Central memory CD4-positive, alpha-beta T cell (primary cell): ENCODE measurements around the gene DOK6.

Source experiments
- DNase-seq: peaks from one replicate; pipeline ENCODE4 v3.0.0; 2022

The DOK6 gene

DNA sequence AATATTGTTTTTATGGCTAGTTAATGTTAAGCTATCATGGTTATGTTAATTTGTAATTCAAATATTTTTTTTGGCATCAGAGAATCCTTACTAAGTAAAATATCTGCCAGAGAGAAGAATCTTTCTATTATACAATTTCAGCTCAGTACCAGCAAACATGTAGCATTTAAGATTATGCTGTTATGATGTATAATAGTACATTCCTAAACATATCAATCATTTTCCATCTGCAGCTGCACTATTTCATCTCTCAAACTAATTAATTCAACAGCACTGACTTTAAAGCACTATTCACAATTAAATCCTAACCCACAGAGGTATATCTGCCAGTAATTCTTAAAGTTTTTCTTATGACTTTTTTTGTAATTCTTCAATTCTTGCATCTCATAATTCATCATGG is 296.4 kb downstream of the DOK6 start:
- DNase-seq, result no peak

DNA sequence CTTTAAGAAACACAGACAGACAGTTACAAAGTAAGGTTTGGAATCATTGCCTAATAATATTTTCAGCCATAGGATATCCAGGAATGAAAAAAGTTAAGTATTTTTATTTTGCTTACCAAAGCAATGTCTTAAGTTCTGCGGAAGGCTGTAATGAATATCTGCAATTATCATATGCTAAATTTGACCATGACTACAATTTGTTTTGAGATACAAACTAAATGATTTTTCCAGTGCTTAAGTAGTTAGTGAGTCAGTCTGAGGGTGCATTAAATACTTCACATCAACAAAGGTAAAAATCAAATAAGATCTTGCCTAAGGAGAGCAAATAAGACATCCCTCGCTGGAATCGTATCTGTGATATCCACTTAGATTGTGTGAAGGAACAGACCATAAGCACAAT is 297.0 kb downstream of the DOK6 start:
- no peak for DNase-seq

DNA sequence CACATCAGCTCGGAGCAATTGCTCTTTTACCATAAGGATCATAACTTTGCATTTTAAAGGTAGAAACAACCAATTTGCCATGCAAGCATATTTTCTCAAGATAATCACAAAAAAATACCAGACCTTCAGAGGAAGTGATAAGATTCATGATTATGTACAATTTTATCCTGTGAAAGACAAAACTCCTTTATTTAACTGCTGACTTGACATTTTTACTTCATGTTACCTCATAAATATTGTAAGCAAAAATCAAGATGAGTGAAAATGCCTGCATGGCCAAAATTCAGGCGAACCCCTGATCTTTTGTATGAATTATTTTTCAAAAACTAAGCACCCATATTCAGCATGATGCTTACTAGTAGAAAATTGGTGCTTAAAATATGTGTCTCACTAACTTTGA is 300.6 kb downstream of the DOK6 start:
- DNase-seq, result no peak

GRCh38 chr18:69703461-69703860 is 302.8 kb downstream of the DOK6 start:
- DNase-seq, result no peak

DNA sequence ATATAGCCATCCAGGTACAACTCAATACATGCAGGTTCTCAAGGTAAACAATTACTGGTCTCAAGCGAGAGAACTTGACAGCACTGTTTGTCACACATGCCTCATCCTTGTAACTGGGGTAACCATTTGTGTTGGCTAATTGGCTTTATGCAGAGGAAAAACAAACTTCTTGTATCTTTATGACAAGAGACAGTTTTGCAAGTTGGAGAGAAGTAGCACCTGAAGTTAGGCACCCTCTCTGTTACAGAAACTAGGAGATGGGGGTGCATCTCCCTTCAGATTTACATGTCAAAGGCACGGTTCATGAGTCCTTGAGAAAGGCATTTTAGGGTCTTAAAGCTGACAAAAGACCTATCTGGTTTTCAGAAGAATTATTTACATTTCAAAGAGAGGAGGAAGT is 305.3 kb downstream of the DOK6 start:
- DNase-seq, result no peak

GRCh38 chr18:69708844-69709243 is 308.2 kb downstream of the DOK6 start:
- no peak for DNase-seq

DNA sequence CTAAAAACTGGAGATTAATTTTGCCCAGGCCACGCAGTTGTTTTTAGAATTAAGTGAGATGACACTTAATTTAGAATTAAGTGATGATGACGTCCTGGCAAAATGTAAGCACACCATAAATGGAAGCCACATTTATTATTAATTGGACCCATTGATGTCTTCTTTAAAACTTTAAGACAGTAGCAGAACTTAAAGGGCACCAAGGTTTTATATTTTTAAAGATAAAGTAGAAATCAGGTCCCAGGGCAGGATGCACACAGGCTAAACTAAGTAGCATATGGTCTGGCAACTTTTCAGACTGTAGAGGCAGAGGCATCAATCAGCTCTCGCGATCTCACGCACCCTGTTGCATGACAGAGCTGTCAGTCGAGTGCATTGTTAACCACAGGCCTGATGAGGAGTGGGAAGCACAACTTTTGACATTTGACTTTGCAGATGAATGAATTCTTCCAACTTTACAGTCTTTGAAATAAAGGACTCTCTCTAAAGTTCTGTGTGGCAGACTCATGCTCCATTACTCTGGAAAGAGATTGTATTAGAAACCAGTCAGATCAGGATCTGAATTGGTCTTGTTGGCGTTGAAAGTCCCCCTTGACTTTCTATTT is 314.6 kb downstream of the DOK6 start:
- no peak for DNase-seq

DNA sequence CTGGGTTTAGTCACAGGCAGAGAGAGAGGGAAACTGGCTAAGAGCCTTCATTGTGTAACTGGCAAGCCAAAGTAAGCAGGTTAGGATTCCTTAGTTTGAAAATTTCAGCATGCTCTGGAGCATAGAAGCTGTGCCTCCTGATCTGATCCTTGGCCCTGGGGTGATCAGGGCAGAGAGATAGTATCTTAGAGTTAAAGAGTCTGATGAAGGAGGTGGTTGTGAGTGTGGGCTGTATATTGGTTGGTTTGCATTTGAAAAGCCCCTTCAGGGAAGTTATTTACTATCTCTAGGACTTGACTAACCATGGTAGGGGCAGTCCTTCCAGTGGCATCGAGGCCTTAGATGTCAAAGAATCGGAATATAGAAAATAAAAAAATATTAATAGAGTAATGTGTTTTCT is 316.9 kb downstream of the DOK6 start:
- no peak for DNase-seq

DNA sequence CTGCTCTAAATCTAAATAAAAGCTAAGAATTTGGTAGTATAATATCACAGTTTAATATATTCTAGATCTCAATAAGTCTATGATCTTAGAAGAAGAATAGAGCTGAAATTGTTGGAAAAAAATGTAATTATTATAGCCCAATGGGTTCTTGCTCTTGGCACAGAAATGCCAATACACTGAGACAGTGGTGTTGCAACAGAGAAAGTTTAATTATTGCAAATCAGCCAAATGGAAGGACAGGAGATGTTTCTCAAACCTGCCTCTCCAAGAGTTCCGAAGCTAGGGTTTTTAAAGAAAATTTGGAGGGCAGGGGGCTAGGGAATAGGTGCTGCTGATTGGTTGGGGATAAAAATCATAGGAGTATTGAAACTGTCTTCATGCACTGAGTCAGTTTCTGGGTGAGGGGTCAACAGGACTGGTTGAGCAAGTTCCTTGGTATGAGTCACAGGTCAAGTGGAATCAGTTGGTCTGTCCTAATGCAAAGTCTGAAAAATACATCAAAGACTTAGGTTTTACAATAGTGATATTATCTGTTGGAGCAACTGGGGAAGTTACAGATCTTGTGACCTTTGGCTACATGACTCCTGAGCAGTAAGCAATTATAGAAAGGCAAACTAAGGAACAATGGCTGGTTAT is 318.3 kb downstream of the DOK6 start:
- DNase-seq, result no peak

DNA sequence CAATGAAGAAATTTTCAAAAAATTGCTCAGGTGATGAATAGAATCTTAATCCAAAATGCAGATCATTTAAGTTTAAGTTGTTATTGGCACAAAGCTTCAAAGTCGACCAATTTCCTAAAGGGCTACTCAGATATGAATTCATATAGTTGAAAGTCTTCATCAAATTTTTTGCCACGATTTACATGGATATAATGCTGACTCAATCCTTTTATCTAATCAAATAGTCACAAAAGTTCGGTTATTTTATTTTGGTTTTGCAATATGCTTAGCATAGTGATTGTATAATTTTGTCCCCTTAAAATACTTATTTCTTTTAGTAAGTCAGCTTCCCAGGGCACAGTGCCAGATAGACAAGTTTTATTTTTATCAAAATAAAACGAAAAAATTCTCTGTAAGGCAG is 319.7 kb downstream of the DOK6 start:
- no peak for DNase-seq

DNA sequence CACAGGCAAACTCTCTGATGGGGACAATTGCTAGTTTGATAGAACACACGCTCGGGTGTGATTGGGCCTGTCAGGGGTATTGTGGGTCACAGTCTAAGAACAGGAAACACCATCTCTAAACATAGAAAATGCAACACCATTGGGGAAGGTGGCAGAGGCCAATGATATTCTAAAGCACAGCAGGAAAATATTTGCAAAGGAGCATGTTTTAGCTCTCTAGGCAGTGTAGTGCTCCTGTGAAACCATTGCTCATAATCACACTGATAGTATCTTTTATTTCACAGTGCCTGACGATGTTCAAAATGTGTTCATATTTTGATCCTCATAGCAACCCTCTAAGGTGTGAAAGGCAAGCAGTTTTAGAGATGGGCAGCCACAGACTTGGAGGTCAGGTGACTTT is 322.7 kb downstream of the DOK6 start:
- DNase-seq, result no peak

- no peak for DNase-seq
Measured at GRCh38 chr18:69725009-69725408, 324.3 kb downstream of the DOK6 start.

DNA sequence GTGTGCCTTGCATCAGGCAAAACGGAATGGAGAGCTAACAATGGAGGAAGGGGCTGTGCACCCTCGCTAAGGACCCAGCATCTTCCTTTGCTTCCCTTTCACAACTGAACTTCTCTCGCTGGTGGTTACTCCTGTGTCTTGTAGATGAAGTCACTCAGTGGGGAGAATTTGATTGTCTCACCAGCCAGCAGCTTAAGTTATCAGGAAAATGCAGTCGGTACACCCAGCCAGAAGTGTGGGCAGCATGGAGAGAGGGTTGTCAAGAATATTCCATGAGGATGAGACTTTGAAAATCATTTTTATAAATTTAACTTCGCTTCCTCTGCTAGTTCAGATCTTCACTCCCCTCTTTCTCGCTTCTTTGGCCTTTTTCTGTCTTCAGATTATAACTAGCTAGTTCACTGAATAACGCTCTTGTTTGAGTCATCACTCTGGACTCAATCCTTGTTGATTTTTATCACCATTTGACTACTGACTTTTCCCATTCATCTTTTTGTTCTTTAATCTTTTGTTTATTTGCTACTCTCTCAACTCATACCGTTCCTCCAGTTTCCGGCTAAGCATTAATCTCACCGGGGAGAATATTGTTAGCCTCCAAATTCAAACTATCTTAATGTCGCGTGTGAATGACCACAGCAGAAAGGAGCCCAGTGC is 325.3 kb downstream of the DOK6 start:
- no peak for DNase-seq

GRCh38 chr18:69727912-69728572 is 327.4 kb downstream of the DOK6 start:
- DNase-seq, result no peak

GRCh38 chr18:69730664-69731063 is 330.0 kb downstream of the DOK6 start:
- DNase-seq, result no peak

GRCh38 chr18:69734536-69734935 is 333.8 kb downstream of the DOK6 start:
- no peak for DNase-seq

DNA sequence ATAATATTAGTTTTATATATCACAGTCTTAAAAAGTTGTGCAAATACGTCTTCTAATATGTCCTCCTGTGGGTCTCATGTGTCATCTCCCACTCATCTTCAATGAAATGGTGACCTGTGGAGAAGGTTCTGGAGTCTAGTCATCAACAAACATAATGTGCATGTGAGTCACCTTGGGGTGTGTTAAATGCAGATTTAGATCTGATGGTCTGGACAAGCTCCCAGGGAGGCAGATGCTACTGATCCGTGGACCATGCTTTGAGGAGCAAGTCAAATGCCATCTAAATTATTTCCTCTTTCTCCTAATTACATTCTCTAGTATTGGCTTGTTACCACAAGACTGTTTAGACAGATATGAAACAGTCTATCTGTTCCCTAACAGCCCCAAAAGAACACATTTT is 336.0 kb downstream of the DOK6 start:
- DNase-seq, result no peak

- DNase-seq, result no peak
Measured at GRCh38 chr18:69737851-69738250, 337.2 kb downstream of the DOK6 start.

DNA sequence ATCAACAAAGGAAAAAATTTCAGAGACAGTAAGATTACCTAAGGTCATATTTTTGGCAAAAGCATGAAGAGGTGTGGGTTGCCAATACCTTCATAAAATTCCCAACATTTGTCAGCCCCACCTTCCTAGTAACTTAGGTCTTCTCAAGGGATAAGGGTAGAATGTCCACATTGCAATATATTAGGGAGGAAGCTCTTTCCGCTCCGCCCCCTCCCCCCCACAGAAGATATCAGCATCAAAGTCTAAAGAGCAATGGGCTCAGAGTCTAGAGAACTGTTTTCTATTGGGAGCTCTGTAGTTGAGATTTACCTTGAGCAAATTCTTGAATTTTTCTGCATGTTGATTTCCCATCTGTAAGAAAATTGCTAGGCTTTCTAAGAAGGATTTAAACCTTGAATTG is 346.7 kb downstream of the DOK6 start:
- no peak for DNase-seq

- no peak for DNase-seq
Measured at GRCh38 chr18:69752737-69753380, 352.2 kb downstream of the DOK6 start.

DNA sequence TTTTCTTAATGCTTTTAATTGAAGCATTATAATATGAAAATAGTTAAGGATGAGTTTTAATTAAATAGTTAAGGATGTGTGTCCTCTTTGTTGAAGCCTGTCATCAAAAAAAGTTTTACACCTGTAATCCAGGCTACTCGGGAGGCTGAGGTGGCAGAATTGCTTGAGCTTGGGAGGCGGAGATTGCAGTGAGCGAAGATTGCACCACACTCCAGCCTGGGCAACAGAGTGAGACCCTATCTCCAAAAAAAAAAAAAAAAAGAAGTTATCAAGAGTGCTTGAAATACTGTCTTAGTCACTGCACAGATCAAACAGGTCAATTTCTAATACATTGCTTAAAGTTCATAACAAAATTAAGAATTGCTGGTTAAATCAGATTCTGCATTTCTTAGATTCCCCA is 353.4 kb downstream of the DOK6 start:
- no peak for DNase-seq

- DNase-seq, result no peak
Measured at GRCh38 chr18:69755041-69755440, 354.4 kb downstream of the DOK6 start.

DNA sequence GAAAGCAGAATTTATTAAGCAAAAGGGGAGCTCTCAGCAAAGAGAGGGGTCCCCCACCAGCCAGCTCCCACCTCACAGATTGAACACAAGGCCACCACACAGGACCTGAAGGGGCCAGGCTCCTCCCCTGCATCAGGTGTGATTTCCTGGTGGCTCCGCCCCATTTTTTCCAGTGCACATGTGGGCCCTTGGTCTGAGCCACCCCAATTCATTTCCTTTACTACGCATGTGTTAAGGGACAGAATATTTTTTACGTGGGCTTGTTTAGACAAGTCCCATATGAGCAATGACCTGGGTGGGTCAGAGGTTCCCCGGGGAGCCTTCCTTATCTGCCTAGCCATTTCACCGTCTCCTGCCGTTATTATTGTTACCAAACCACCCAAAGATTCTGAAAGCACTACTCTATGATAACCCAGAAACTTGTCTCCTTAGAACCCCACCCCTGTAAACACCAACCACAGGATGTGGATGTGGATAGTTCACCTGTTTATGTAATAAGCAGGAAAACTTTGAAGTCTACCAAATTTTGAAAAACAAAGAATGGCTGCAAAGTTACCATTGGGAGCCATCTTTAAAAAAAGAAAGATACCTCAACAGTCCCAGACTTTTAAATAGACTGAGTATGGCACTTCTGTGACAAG is 355.3 kb downstream of the DOK6 start:
- peak; percentile 65 for DNase-seq
